Epithelial cell of proximal tubule (primary cell): ENCODE data around the gene COBL. TPM values are rescaled to one million over a fixed set of nuclear protein-coding genes. Genes with fewer than 3 reads are reported as not detected.

ENCODE experiments used
- DNase-seq: peaks from one replicate; pipeline ENCODE4 v3.0.0-alpha.2; 2011; ENCODE audit warnings: low read depth
- H3K4me3 ChIP-seq: 2 replicates; pipeline ENCODE4 v1.5.1; 2011; ENCODE audit warnings: low read depth, mild to moderate bottlenecking, low read length
- CTCF ChIP-seq: conservative IDR thresholded peaks from 2 replicates; pipeline ENCODE4 v1.5.1; 2012; ENCODE audit warnings: low read depth, mild to moderate bottlenecking, low read length
- total RNA-seq: library from RNA; depleted of rRNA; stranded (reverse); fragments of >200 nt; gene quantifications from 2 replicates; pipeline ENCODE4 v1.2.3, GENCODE V29; 2015

COBL gene
- total RNA-seq, 1 donor from 2014 or later: 6.6 TPM

DNA sequence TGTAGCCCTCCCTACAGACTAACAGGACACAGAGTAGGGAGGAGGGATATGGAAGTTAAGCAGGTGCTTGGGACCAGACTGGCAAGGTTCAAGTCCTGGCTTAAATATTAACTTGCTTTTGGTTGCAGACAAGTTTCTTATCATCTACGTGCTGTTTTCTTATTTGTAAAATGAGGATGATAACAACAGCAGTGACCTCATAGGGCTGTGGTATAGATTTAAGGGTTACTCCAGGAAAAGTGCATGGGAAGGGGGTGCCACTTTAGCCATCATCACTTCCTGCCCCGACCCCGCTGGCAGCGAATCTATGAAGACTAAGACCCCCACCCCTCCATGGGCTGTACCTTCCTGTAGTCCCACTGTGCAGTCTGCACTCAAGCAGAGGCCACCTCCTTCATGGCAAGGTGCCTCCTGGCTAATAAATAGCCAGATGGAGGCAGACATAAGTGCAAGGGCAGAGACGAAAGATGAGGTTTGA is 250.2 kb downstream of the COBL start:
- no peak for TF ChIP-seq CTCF
- DNase-seq: no peak
- no peak overlapping the region for H3K4me3 ChIP-seq

DNA sequence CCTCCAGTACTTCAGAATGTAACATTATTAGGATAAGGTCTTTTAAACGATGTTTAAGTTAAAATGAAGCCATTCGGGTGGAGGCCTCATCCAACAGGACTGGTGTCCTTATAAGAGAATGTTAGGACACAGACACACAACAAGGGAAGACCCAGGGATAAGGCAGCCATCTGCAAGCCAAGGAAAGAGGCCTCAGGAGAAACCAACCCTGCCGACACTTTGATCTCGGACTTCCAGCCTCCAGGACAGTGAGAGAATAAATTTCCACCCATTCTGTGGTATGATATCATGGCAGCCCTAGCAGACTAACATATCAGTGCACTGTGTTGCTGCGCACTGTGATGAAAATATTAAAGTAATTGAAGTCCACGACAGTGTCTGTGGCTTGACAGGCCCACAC is 250.8 kb downstream of the COBL start:
- DNase-seq: no peak
- no peak for TF ChIP-seq CTCF
- H3K4me3 ChIP-seq: no peak overlapping the region

DNA sequence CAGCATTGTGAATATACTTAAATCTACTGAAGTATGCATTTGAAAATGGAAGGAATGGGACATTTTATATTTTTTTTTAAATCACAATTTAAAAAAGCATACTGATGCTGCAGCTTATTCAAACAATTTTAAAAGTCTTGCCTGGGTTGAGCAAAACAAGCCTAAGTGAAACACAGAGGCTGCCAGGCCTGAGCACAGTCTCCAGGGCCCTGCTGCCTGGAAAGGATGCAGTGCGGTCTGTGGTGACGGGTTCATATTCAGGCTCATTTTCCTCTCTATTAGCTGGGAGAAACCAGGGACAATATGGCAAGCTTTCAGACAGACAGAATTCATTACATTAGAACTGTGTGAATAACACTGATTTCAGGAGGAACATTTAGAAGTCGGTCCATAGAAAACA is 251.9 kb downstream of the COBL start:
- no peak for DNase-seq
- no peak for TF ChIP-seq CTCF
- H3K4me3 ChIP-seq: no peak overlapping the region

- H3K4me3 ChIP-seq: no peak overlapping the region
- TF ChIP-seq CTCF: no peak
Measured at GRCh38 chr7:51062222-51062987, 254.2 kb downstream of the COBL start.

DNA sequence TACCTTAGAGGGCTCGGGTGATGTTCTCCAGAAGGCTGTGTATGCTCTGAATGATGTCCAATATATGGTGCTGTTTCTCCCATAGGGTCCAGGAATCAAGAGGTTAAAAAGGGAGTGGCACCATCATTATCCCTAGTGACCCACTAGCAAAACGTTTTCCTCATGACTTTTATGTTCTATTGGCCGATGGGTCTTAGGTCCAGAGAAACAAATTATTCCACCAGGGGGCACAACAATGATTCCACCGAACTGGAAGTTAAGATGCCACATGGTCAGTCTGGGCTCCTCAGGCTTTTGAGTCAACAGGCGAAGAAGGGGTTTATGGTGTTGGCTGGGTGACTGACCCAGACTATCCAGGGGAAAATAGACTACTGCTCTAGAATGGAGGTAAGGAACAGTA is 256.1 kb downstream of the COBL start:
- peak; percentile 23 for TF ChIP-seq CTCF
- H3K4me3 ChIP-seq: no peak overlapping the region
- no peak for DNase-seq

More at GRCh38 chr7:51062222-51062987, 254.2 kb downstream of the COBL start:
- DNase-seq: no peak

DNA sequence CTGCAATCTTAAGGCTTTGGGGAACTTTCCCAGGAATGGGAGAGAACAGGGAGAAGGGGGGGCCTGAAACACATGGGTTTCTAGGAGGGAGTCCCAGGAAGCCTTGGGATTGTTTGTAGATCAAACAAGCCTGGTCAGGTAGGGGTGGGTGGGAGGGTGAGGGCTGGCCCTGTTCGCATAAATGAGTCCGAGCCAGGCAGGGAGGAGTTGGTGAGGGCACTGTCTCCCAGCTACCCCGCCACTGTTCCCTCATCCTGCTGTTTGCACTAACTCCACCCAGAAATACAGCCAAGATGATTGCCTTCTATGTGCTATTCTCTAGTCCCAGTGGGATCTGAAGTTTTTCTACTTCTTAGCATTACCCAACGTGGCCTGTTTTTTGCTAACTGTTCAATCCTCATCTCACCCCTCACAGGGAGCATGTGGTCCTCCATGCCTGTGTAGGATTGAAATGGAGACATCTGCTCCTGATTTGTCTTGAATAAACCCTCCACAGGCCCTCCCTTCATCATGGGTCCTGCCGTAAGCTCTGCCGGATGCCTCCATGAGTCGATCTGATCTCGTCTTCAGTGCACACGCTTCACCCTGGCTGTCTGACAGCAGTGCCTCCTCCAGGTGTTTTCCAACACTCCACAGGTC is 257.0 kb downstream of the COBL start:
- no peak for TF ChIP-seq CTCF
- no peak overlapping the region for H3K4me3 ChIP-seq
- no peak for DNase-seq
